SK-N-SH (cell line): ENCODE measurements around the gene VPS16. TPM values are rescaled to one million over a fixed set of nuclear protein-coding genes. Genes with fewer than 3 reads are reported as not detected.

ENCODE experiments used
- CTCF ChIA-PET: fragments of 300-600, 350-600 bp; formaldehyde crosslinking; extraction: SDS; loops from one replicate; lab custom pipeline; 2021; lab: Yijun Ruan, JAX
- POLR2A ChIA-PET: fragments of 350-600 bp; sonication (Branson Sonifier 250); formaldehyde crosslinking; extraction: SDS; loops from one replicate; lab custom pipeline; 2020; ENCODE audit warnings: antibody characterized with exemption, inconsistent platforms; lab: Yijun Ruan, JAX
- DNase-seq: peaks from one replicate; pipeline ENCODE4 v3.0.0; 2012
- H2AFZ ChIP-seq: fragments of 200-600 bp; sonication (generic); 2 replicates; pipeline ENCODE4 v1.8.1; 2016; ENCODE audit warnings: antibody characterized with exemption, mild to moderate bottlenecking, low read depth
- H3F3A ChIP-seq: fragments of 200-600 bp; sonication (generic); replicated peaks from 2 replicates; pipeline ENCODE3; 2016; ENCODE audit warnings: antibody characterized with exemption, mild to moderate bottlenecking; ENCODE audit not compliant: insufficient read depth
- H3K27ac ChIP-seq, 2 experiments: fragments of 200-500 bp in 1 of 2; fragments of 200-600 bp in 1 of 2; sonication (Bioruptor generic) in 1 of 2; sonication (generic), shearing (Covaris generic) in 1 of 2; 2 replicates each; pipeline versions ENCODE4 v1.5.1 to v1.6.1; 2014 to 2016; ENCODE audit warnings: low read depth in 2 of 2, inconsistent platforms in 1 of 2, low read length in 1 of 2, mild to moderate bottlenecking in 1 of 2, mixed read lengths in 1 of 2
- H3K27me3 ChIP-seq: fragments of 200-600 bp; sonication (generic), shearing (Covaris generic); 2 replicates; pipeline ENCODE4 v1.6.1; 2016; ENCODE audit warnings: mixed run types; ENCODE audit not compliant: insufficient read depth
- H3K36me3 ChIP-seq, 2 experiments: fragments of 200-500 bp in 1 of 2; fragments of 200-600 bp in 1 of 2; sonication (Bioruptor generic) in 1 of 2; sonication (generic) in 1 of 2; replicated peaks in 1 of 2; 2 replicates each; pipeline versions ENCODE3 to v1.5.1; 2014 to 2016; ENCODE audit warnings: low read length in 1 of 2, mild to moderate bottlenecking in 1 of 2; ENCODE audit not compliant: insufficient read depth in 2 of 2, control insufficient read depth in 1 of 2
- H3K4me1 ChIP-seq, 2 experiments: fragments of 200-500 bp in 1 of 2; fragments of 200-600 bp in 1 of 2; sonication (Bioruptor generic) in 1 of 2; sonication (generic), shearing (Covaris generic) in 1 of 2; 2 replicates each; pipeline versions ENCODE4 v1.5.1 to v1.6.1; 2014 to 2016; ENCODE audit warnings: low read depth in 1 of 2, low read length in 1 of 2, mixed run types in 1 of 2; ENCODE audit not compliant: insufficient read depth in 2 of 2, control insufficient read depth in 1 of 2
- H3K4me2 ChIP-seq: fragments of 200-600 bp; sonication (generic), shearing (Covaris generic); 2 replicates; pipeline ENCODE4 v1.6.1; 2017; ENCODE audit warnings: mixed run types
- H3K4me3 ChIP-seq, 2 experiments: fragments of 200-500 bp in 1 of 2; fragments of 200-600 bp in 1 of 2; sonication (Bioruptor generic) in 1 of 2; sonication (generic), shearing (Covaris generic) in 1 of 2; 2 replicates each; pipeline versions ENCODE4 v1.5.1 to v1.8.1; 2014 to 2016; ENCODE audit warnings: low read depth in 2 of 2, inconsistent platforms in 1 of 2, low read length in 1 of 2, mild to moderate bottlenecking in 1 of 2, mixed read lengths in 1 of 2, moderate library complexity in 1 of 2
- H3K79me2 ChIP-seq: fragments of 200-600 bp; sonication (generic); 2 replicates; pipeline ENCODE4 v1.8.1; 2017; ENCODE audit warnings: mild to moderate bottlenecking; ENCODE audit not compliant: insufficient read depth
- H3K9ac ChIP-seq: fragments of 200-600 bp; sonication (generic); 2 replicates; pipeline ENCODE4 v1.6.1; 2017; ENCODE audit warnings: mixed run types
- H3K9me2 ChIP-seq: fragments of 200-600 bp; sonication (generic); 2 replicates; pipeline ENCODE4 v1.6.1; 2017; ENCODE audit warnings: mixed run types
- H3K9me3 ChIP-seq: fragments of 200-600 bp; sonication (generic); 2 replicates; pipeline ENCODE4 v1.6.1; 2017; ENCODE audit warnings: mixed run types, mild to moderate bottlenecking, moderate library complexity
- H4K20me1 ChIP-seq: fragments of 200-600 bp; sonication (generic); 2 replicates; pipeline ENCODE4 v1.6.1; 2017; ENCODE audit warnings: mild to moderate bottlenecking, mixed run types; ENCODE audit not compliant: insufficient read depth
- FOXJ3 ChIP-seq: sonication (generic); formaldehyde crosslinking; IDR thresholded peaks from 2 replicates; pipeline ENCODE4 v1.5.1; 2020; ENCODE audit warnings: mild to moderate bottlenecking, missing genetic modification reagents
- FOXM1 ChIP-seq: IDR thresholded peaks from 2 replicates; pipeline ENCODE4 v1.4.0; 2012; ENCODE audit warnings: low read depth, mild to moderate bottlenecking
- GATA2 ChIP-seq: sonication (generic); formaldehyde crosslinking; IDR thresholded peaks from 2 replicates; pipeline ENCODE4 v1.5.0; 2020; ENCODE audit warnings: mild to moderate bottlenecking, missing genetic modification reagents
- MAX ChIP-seq: IDR thresholded peaks from 2 replicates; pipeline ENCODE4 v1.4.0; 2012; ENCODE audit warnings: low read depth
- REST ChIP-seq: IDR thresholded peaks from 2 replicates; pipeline ENCODE4 v1.6.1; 2012; ENCODE audit warnings: mild to moderate bottlenecking, low read depth, low read length, moderate library complexity
- RXRA ChIP-seq: IDR thresholded peaks from 2 replicates; pipeline ENCODE4 v1.4.0; 2012; ENCODE audit warnings: low read depth, mild to moderate bottlenecking, borderline replicate concordance
- TAF1 ChIP-seq: IDR thresholded peaks from 2 replicates; pipeline ENCODE4 v1.6.1; 2012; ENCODE audit warnings: low read depth, mild to moderate bottlenecking, low read length, moderate library complexity, borderline replicate concordance
- TEAD4 ChIP-seq: IDR thresholded peaks from 2 replicates; pipeline ENCODE4 v1.4.0; 2012; ENCODE audit warnings: mild to moderate bottlenecking, borderline replicate concordance; ENCODE audit not compliant: insufficient read depth
- USF1 ChIP-seq: IDR thresholded peaks from 2 replicates; pipeline ENCODE4 v1.4.0; 2012; ENCODE audit warnings: low read depth, borderline replicate concordance
- ZBTB33 ChIP-seq: IDR thresholded peaks from 2 replicates; pipeline ENCODE4 v1.4.0; 2012; ENCODE audit warnings: low read depth, borderline replicate concordance
- WGBS: methylation state at CpG from one replicate; pipeline ENCODE4 v1.1.6; 2017; ENCODE audit warnings: low lambda C conversion rate; 5-methylcytosine and 5-hydroxymethylcytosine counted together
- polyA plus RNA-seq, 3 experiments: library from polyadenylated mRNA; depleted of rRNA; stranded (reverse); fragments of >200 nt; gene quantifications; 2 replicates each; pipeline ENCODE4 v1.2.3, GENCODE V29; 2012

VPS16 gene
- polyA plus RNA-seq, 1 of the 3 experiments (the other 2 are of a cell fraction), result 62.0 TPM

GRCh38 chr20:2804852-2805688 lies 35.5 kb upstream of the VPS16 start (continued):
- TF ChIP-seq REST (no peak), GATA2 (no peak), TAF1 (no peak), FOXJ3 (CRISPR knock-in tag) (no peak), USF1 (no peak), MAX (no peak)

GRCh38 chr20:2805689-2806350 lies 34.7 kb upstream of the VPS16 start:
- no peaks in the 10 kb centered on the region for H3K79me2 ChIP-seq
- CTCF ChIA-PET, result no interaction called here
- H3K4me1 ChIP-seq, result peaks cover 0 to 6% of the 10 kb centered on the region in 2 experiments; a peak in 1 of 4 replicates
- WGBS, result 79% methylated on average over 12 of the region's 22 CpGs
- no peak overlapping the region for H3K27ac ChIP-seq
- no peak overlapping the region for H3K9ac ChIP-seq
- peak; percentile 21 for DNase-seq
- H4K20me1 ChIP-seq, result no peaks in the 10 kb centered on the region
- H3K36me3 ChIP-seq, result no peaks in the 10 kb centered on the region
- H3K4me2 ChIP-seq, result no peak overlapping the region
- POLR2A ChIA-PET, result no interaction called here
- no peaks in the 10 kb centered on the region for H3K27me3 ChIP-seq
- no peak overlapping the region for H2AFZ ChIP-seq
- H3F3A ChIP-seq, result no peaks in the 10 kb centered on the region
- no peaks in the 10 kb centered on the region for H3K9me2 ChIP-seq
- TF ChIP-seq RXRA, result no peak
- no peak for TF ChIP-seq TEAD4
- TF ChIP-seq FOXM1, result no peak
- no peak for TF ChIP-seq ZBTB33
- TF ChIP-seq, all 33 proteins: peak for 0
- H3K4me3 ChIP-seq, result no peak overlapping the region
- no peaks in the 10 kb centered on the region for H3K9me3 ChIP-seq
